HG03432 (cell line): ENCODE data around the gene KRT4.

Experiments
- ATAC-seq: cut with Tn5 transposase; IDR thresholded peaks from one replicate; pipeline ENCODE4 v1.9.1; 2021; ENCODE audit warnings: mild to moderate bottlenecking, moderate library complexity; ENCODE audit not compliant: unreplicated experiment

KRT4 gene

GRCh38 chr12:52836491-52837412 is 22.8 kb upstream of the KRT4 start:
- ATAC-seq = no peak

GRCh38 chr12:52836042-52836466 is 22.1 kb upstream of the KRT4 start:
- no peak for ATAC-seq

GRCh38 chr12:52835271-52836041 is 21.5 kb upstream of the KRT4 start:
- ATAC-seq = no peak

DNA sequence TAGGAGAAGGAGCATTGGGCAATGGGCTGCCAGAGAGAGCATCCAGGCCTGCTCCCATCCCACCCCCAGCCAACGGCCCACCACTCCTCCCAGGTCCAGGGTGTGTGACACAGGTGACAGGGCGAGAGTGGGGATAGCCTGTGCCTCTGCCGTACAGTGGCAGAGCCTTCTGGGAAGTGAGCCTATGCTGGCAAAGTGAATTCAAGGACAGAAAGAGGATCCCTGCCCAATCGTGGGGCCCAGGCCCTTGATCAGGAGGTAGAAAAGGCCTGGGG is 20.7 kb upstream of the KRT4 start:
- no peak for ATAC-seq

DNA sequence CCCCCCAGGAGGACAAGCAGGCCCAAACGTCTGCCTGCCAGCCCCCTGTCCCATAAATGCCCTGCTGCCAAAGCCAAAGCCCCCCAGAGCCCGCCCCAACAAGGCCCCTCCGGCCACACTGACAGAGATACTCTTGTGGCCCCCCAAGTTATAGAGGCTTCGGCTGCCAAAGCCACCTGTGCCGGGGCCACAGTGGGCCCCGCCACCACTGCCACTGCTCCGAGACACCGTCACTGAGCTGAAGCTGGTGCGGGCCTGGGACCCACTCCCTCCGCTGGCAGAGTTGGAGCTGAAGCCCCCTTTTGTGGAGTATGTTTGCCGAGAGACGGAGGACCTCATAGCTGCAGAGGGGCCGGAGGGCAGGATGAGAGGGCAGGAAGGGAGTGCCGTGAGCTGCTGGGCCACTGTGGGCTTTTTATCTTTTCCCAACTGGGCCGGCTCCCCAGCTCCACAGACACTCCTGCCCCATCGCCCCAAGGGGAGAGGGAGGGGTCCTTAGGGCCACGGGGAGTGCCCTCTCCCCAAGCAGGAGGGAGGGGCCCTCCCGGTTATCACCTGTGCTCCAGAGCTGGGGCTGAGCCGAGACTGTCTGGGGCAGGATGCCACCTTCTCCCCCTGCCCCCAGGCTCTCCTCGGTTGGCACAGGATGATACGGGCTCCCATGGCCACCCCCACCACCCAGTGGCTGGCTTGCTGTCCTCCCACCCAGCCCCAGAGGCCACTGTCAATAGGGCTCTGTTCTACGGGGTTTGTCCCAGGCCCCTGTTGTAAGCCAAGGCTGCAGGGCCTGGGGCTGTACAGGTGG is 20.2 kb upstream of the KRT4 start, which contains the start of gene KRT79:
KRT79 (minus strand) TSS at position 390 of the 805 bp plus-strand sequence; CDS start at position 339, 51 bp downstream.
- ATAC-seq = no peak

- ATAC-seq = no peak
Measured at GRCh38 chr12:52832985-52833905, 19.3 kb upstream of the KRT4 start.

- no peak for ATAC-seq
Measured at GRCh38 chr12:52832451-52832850, 18.5 kb upstream of the KRT4 start.

- ATAC-seq = no peak
Measured at GRCh38 chr12:52831251-52831650, 17.3 kb upstream of the KRT4 start.

- no peak for ATAC-seq
Measured at GRCh38 chr12:52829986-52830770, 16.3 kb upstream of the KRT4 start.

GRCh38 chr12:52828591-52829021 is 14.7 kb upstream of the KRT4 start:
- no peak for ATAC-seq

DNA sequence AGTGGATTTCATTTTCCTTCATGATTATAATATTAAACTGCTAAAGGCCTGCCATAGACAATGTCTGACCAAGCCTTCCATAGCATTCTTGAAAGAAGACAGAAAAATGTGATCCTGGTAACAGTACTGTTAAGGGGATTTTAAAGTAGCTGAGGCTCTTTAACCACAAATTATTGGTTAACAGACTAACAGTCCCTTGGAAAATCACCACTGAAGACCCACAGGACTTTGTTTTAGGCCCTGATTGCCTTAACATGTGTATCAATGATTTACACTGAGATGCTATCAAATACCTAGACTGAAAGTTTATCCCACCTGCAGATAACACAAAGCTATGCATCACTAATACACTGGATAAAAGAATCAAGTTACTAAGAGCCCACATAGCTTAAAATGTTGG is 14.2 kb upstream of the KRT4 start:
- no peak for ATAC-seq

GRCh38 chr12:52827499-52828090 is 13.7 kb upstream of the KRT4 start:
- ATAC-seq = no peak

DNA sequence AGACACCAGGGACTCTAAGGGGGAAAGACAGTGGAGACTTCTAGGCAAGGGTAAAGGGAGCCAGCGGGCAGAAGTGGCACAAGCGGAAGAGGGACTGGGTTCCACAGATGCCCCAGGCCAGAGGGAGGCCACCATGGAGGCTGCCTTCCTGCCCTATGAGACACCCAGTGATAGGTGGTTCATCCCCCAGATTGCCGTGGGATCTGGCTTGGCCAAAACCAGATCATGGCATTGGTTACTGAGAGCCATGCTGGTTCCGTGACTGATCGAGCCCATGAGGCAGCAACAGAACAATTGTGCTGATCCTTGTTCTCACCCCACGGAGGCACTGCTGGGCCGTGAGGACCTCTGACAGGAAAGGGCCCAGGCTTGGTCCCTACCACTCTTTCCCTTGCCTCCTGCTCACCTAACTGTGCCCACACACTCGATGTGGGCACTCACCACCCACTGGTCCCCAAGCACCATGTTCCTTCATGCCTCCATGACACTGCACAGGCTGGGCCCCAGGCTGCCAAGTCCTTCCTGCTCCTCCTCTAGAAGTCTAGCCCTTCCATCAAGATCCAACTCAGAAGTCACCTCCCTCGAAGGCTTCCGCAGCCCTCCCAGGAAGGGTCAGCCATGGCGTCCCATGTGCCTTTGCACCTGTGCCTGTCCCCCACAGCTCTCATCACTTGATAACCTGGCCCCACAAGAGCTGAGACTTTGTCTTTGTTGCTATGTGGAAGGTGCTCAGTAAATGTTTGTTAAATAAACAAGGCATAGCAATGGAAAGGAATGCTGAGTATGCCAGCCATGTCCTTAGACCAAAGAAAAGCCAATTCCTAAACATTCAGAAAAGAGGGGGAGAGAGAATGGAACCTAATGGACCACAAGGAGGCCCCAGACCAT is 12.9 kb upstream of the KRT4 start:
- no peak for ATAC-seq

- no peak for ATAC-seq
Measured at GRCh38 chr12:52825961-52826360, 12.0 kb upstream of the KRT4 start.

DNA sequence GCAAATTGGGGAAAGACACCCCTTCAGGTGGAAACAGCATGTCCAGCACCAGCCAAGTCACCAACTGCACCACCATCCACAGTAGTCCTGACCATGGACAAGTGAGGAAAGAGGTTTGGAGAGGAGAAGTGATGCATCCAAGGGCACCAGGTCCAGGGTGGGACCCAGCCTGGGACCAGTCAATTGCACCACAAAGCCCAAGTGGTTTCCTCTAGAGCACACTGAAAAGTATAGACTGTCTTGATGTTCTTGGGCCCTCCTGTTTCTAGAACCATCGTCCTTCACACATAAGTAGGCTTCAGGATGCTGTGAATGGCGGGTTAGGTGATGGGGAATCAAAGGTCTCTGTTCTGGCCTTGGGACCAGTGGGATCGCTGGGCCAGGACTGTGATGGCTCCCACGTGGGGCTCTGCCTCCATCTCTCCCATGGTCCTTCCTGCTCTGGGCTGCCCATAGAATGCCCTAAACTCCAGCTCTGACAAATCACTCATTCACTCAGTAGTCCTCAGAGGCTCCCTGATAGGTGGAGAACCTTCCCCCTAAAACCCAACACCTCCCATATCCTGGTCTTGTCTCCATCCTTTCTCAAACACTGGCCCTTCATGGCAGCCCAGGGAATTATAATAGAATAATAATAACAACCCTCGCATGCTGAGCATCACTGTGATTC is 11.0 kb upstream of the KRT4 start:
- no peak for ATAC-seq

- no peak for ATAC-seq
Measured at GRCh38 chr12:52823761-52824450, 10.0 kb upstream of the KRT4 start.
